GM12873 (cell line): ENCODE measurements around the gene TLDC2.

ENCODE experiments used
- TF ChIP-seq, protein P1 (sequence below): IDR thresholded peaks from 2 replicates; pipeline ENCODE4 v1.5.1; 2012; ENCODE audit warnings: low read depth, mild to moderate bottlenecking, moderate library complexity, low read length, control low read depth; ENCODE audit not compliant: insufficient read depth; ENCODE audit errors: missing control alignments

Gene TLDC2

DNA sequence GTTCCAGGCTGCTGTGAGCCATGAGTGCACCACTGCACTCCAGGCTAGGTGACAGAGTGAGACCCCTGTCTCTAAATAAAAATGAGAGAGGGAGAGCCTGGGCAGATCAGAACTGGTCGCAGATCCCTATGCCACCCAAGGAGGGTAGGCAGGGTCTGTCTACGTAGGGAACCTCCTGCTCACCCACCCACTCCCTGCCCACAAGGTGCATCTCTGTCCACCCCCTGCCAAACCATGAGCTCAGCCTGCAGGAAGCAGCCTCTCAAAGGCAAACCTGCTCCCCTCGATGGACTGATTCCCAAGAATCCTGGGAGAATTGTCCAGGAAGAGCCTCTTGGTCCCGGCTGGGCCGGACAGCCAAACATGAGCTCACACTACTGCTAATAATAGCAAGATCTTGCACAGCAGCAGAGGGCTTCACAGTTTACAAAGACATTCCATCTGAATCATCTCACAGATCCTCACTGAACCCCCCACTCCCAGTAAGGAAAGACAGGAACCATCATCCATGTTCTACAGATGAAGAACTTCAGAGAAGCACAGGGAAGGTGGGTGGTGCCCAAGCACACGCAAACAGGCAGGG lies 27.8 kb upstream of the TLDC2 start:
- TF ChIP-seq, protein P1, sequence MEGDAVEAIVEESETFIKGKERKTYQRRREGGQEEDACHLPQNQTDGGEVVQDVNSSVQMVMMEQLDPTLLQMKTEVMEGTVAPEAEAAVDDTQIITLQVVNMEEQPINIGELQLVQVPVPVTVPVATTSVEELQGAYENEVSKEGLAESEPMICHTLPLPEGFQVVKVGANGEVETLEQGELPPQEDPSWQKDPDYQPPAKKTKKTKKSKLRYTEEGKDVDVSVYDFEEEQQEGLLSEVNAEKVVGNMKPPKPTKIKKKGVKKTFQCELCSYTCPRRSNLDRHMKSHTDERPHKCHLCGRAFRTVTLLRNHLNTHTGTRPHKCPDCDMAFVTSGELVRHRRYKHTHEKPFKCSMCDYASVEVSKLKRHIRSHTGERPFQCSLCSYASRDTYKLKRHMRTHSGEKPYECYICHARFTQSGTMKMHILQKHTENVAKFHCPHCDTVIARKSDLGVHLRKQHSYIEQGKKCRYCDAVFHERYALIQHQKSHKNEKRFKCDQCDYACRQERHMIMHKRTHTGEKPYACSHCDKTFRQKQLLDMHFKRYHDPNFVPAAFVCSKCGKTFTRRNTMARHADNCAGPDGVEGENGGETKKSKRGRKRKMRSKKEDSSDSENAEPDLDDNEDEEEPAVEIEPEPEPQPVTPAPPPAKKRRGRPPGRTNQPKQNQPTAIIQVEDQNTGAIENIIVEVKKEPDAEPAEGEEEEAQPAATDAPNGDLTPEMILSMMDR, result no peak

DNA sequence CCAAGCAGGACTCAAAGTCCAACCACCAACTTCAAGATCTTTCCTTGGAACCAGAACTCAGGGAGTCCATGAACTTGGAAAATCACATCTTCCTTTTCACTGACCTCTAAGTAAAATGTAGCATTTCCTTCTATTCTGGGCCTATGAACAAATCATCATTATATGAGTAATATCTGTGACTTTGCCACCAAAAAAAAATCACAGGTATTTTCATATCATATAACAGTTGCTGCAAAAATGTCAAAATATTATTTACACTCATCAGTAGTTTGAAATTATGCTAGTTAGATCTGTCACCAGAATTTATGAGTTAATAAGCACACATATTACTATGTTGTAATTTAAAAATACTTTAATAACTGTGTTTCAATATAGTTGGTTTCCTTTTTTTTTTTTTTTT lies 27.3 kb upstream of the TLDC2 start:
- TF ChIP-seq, protein P1, result no peak

GRCh38 chr20:36849333-36850065 lies 26.4 kb upstream of the TLDC2 start:
- TF ChIP-seq, protein P1, result no peak

- TF ChIP-seq, protein P1, result no peak
These were observed 25.2 kb upstream of the TLDC2 start for GRCh38 chr20:36850759-36851158.

GRCh38 chr20:36851490-36851889 lies 24.4 kb upstream of the TLDC2 start:
- TF ChIP-seq, protein P1, result no peak

- TF ChIP-seq, protein P1, result no peak
These were observed 23.8 kb upstream of the TLDC2 start for GRCh38 chr20:36852187-36852586.

DNA sequence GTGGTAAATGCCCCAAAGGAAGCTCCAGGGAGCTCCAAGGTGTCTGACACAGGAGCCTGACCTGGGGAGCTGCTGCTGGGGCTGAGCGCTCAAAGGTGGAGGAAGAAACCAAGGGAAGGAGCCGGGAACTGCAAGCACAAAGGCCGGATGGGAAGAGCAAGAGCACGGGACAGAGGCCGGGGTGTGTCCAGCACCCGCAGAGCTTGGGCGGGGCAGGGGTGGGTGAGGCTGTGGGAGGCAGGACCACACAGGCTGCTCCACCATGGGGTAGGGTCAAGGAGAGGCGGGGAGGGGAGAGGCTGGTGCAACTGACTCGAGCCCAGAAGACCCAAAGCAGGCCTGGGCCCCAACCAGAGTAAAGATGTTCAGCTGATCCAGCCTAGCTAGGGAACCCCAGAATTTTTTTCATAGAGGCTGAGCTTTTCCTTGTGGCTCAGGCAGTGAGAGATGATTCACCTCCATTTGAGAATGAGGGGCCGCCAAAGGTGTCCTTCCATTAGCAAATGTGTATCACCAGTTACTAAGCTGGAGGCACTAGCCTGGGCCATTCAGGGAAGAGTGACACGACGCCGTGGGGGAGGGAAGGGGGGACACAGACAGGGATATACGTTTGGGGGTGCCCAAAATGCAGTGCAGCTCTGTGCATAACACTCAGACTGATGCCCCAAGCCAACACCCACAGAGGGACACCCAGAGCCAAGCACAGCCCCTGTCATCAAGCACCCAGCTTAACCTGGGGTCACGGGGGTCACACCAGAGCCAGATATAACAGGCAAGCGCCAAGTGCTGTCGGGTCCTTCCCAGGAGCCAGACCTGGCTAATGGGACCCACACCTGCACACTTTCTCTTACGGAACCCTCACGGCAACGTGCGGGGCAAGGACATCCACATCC lies 21.3 kb upstream of the TLDC2 start:
- TF ChIP-seq, protein P1, result no peak
